ENCODE results near the gene EXTL1.

The EXTL1 gene

GRCh38 chr1:26070963-26071342 lies 49.4 kb downstream of the EXTL1 start:
- H3K79me2 ChIP-seq (ENCODE audit: insufficient read depth, low read length): no peaks in the 10 kb centered on the region
- H2AFZ ChIP-seq (ENCODE audit: low read length): no peak overlapping the region
- H3K27me3 ChIP-seq (ENCODE audit: insufficient read depth, low read length): peaks cover 8% of the 10 kb centered on the region; the same call in 1 of the 2 replicates
- no peak overlapping the region for H3K4me2 ChIP-seq (ENCODE audit: low read length)
- no peaks in the 10 kb centered on the region for H4K20me1 ChIP-seq (ENCODE audit: insufficient read depth, low read length)
- no peaks in the 10 kb centered on the region for H3F3A ChIP-seq (ENCODE audit: insufficient read depth, low read length)
- H3K9me3 ChIP-seq (ENCODE audit: low read length): no peaks in the 10 kb centered on the region
- no peak overlapping the region for H3K4me3 ChIP-seq (ENCODE audit: low read depth, low read length, poor library complexity, severe bottlenecking)
- H3K27ac ChIP-seq (ENCODE audit: low read depth, low read length, poor library complexity, severe bottlenecking): no peak overlapping the region
- H3K36me3 ChIP-seq (ENCODE audit: insufficient read depth, low read length): no peaks in the 10 kb centered on the region
- TF ChIP-seq EZH2 (IDR thresholded peaks at IDR 0.05; ENCODE audit: borderline replicate concordance, low read length) (no peak), CTCF (IDR thresholded peaks at IDR 0.05; ENCODE audit: low read length) (no peak)
- H3K9me2 ChIP-seq (ENCODE audit: low read depth, low read length): no peaks in the 10 kb centered on the region
- H3K9ac ChIP-seq (ENCODE audit: low read length): no peak overlapping the region
- H3K4me1 ChIP-seq (ENCODE audit: insufficient read depth, low read length, severe bottlenecking): no peaks in the 10 kb centered on the region

GRCh38 chr1:26072305-26072704 lies 50.7 kb downstream of the EXTL1 start:
- Histone ChIP-seq H3K9ac (ENCODE audit: low read length) (no peak overlapping the region), H2AFZ (ENCODE audit: low read length) (no peak overlapping the region)
- TF ChIP-seq EZH2 (IDR thresholded peaks at IDR 0.05; ENCODE audit: borderline replicate concordance, low read length): no peak
- no peak for TF ChIP-seq CTCF (IDR thresholded peaks at IDR 0.05; ENCODE audit: low read length)

GRCh38 chr1:26075421-26076144 lies 54.0 kb downstream of the EXTL1 start:
- no peaks in the 10 kb centered on the region for H3K79me2 ChIP-seq (ENCODE audit: insufficient read depth, low read length)
- H3K9me2 ChIP-seq (ENCODE audit: low read depth, low read length): no peaks in the 10 kb centered on the region
- no peak overlapping the region for H2AFZ ChIP-seq (ENCODE audit: low read length)
- no peak overlapping the region for H3K27ac ChIP-seq (ENCODE audit: low read depth, low read length, poor library complexity, severe bottlenecking)
- H4K20me1 ChIP-seq (ENCODE audit: insufficient read depth, low read length): no peaks in the 10 kb centered on the region
- TF ChIP-seq CTCF (IDR thresholded peaks at IDR 0.05; ENCODE audit: low read length): no peak
- no peak for TF ChIP-seq EZH2 (IDR thresholded peaks at IDR 0.05; ENCODE audit: borderline replicate concordance, low read length)
- no peaks in the 10 kb centered on the region for H3K36me3 ChIP-seq (ENCODE audit: insufficient read depth, low read length)
- H3K4me1 ChIP-seq (ENCODE audit: insufficient read depth, low read length, severe bottlenecking): no peaks in the 10 kb centered on the region
- H3K27me3 ChIP-seq (ENCODE audit: insufficient read depth, low read length): peaks cover 9% of the 10 kb centered on the region; the same call in 1 of the 2 replicates
- no peak overlapping the region for H3K4me2 ChIP-seq (ENCODE audit: low read length)
- H3K9me3 ChIP-seq (ENCODE audit: low read length): no peaks in the 10 kb centered on the region
- no peaks in the 10 kb centered on the region for H3F3A ChIP-seq (ENCODE audit: insufficient read depth, low read length)
- no peak overlapping the region for H3K9ac ChIP-seq (ENCODE audit: low read length)
- H3K4me3 ChIP-seq (ENCODE audit: low read depth, low read length, poor library complexity, severe bottlenecking): no peak overlapping the region

More at GRCh38 chr1:26072305-26072704, 50.7 kb downstream of the EXTL1 start:
- Histone ChIP-seq H3K27ac (ENCODE audit: low read depth, low read length, poor library complexity, severe bottlenecking) (no peak overlapping the region), H3K9me2 (ENCODE audit: low read depth, low read length) (no peaks in the 10 kb centered on the region), H3F3A (ENCODE audit: insufficient read depth, low read length) (no peaks in the 10 kb centered on the region), H3K27me3 (ENCODE audit: insufficient read depth, low read length) (peaks cover 9% of the 10 kb centered on the region; the same call in 1 of the 2 replicates), H3K79me2 (ENCODE audit: insufficient read depth, low read length) (no peaks in the 10 kb centered on the region), H3K4me3 (ENCODE audit: low read depth, low read length, poor library complexity, severe bottlenecking) (no peak overlapping the region), H3K9me3 (ENCODE audit: low read length) (no peaks in the 10 kb centered on the region), H3K4me2 (ENCODE audit: low read length) (no peak overlapping the region), H3K4me1 (ENCODE audit: insufficient read depth, low read length, severe bottlenecking) (no peaks in the 10 kb centered on the region), H3K36me3 (ENCODE audit: insufficient read depth, low read length) (no peaks in the 10 kb centered on the region), H4K20me1 (ENCODE audit: insufficient read depth, low read length) (no peaks in the 10 kb centered on the region)
